ENCODE data around the gene ZNF200. TPM values are rescaled to one million over a fixed set of nuclear protein-coding genes. Genes with fewer than 3 reads are reported as not detected.
"Not testable (repeated sequence)": the region's sequence is repeated elsewhere in the genome, so short reads cannot be mapped to it uniquely, and the experiment has no call there.

ZNF200 gene, protein sequence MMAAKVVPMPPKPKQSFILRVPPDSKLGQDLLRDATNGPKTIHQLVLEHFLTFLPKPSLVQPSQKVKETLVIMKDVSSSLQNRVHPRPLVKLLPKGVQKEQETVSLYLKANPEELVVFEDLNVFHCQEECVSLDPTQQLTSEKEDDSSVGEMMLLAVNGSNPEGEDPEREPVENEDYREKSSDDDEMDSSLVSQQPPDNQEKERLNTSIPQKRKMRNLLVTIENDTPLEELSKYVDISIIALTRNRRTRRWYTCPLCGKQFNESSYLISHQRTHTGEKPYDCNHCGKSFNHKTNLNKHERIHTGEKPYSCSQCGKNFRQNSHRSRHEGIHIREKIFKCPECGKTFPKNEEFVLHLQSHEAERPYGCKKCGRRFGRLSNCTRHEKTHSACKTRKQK
- polyA plus RNA-seq = 10 to 100 TPM in 1 of 3 donors, 1 to 10 TPM in 2; 6.2 to 14.5 (median 9.8) TPM

DNA sequence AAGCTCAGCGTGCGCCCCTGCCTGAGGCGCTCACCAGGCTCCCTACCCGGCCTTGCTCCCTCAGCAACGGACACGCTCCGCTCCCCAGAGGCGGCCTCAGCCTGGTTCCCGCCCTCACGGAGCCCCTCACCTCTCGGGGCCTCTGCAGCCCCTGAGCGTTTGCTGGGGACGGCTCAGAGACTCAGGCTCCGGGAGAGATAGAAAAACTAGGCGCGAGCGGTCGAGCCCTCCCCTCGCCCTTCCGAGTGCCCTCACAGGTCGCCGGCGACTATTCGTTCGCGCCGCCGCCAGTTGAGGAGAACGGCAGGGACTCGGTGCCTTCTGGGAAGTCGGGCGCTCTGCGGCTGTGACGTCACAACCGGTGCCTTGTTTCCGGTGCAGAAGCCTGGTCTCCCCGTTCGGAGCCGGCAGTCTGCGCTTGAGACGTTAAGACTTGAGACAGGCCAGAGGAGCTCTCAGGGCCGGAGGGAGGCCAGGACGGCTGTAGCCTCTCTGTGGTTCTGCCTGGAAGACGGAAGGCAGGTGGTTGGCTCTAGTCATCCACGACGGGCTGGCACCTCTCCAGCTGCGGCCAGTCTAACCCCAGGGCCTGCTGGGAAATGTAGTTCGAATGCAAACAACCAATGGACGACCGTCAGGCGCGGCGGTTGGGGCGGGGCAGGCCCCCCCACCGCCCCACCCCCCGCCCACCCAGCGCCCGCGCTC, at the start of gene ZNF200:
Gene ZNF200 (minus strand): TSS at position 302 of the 705 bp plus-strand sequence. CDS start 1,403 bp downstream, outside the sequence.
- H3K9me3 Mint-ChIP-seq = peaks cover 0 to 4% (median 2%) of the 10 kb centered on the region in 6 donors
- peak within 1 kb of the TSS; percentile 88 to 98 (median 96) for H3K4me3 Mint-ChIP-seq
- peaks cover 24 to 31% (median 26%) of the 10 kb centered on the region in 3 donors for H3K36me3 Mint-ChIP-seq
- peaks cover 7 to 17% (median 10%) of the 10 kb centered on the region in 3 donors for H3K27me3 Mint-ChIP-seq (ENCODE audit: low read depth in 3 of 3)
- DNase-seq = peak; percentile 92 to 94 (median 93)
- H3K27ac Mint-ChIP-seq = peak within 1 kb of the TSS; percentile 90 to 98 (median 96)
- peaks cover 29 to 45% of the 10 kb centered on the region in 2 donors for H3K4me1 Mint-ChIP-seq

DNA sequence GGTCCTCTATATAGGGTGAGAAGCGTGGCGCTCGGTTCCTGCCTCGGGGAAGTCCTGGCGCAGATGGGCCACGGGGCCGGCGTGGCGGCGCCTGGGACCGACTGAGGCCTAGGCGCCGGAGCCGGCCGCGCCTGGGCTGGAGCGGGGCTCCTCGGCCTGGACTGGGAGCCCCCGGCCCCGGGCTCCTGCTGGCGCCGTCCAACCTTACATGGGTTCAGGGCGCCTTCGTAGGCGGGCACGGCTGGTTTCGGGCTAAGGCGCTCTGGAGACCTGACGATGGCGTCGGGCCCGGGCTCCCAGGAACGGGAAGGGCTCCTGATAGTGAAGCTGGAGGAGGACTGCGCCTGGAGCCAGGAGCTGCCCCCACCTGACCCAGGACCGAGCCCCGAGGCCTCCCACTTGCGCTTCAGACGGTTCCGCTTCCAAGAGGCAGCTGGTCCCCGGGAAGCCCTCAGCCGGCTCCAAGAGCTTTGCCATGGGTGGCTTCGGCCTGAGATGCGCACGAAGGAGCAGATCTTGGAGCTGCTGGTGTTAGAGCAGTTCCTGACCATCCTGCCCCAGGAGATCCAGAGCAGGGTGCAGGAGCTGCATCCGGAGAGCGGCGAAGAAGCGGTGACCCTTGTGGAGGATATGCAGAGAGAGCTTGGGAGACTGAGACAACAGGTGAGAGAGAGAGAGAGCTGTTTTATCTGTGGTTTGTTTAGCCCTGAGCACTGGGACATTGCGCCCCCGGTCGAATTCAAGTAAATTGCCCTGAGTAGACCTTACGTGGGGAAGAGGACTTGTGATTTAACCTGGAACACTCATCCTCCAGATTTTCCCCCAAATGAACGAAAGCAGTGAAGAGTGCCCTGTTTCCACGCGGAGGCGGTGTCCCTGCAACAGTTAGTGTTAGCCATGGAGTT, 48.8 kb upstream of the ZNF200 start:
- peaks cover 0 to 11% (median 7%) of the 10 kb centered on the region in 3 donors for H3K27me3 Mint-ChIP-seq (ENCODE audit: low read depth in 3 of 3)
- peak overlapping the region; percentile 90 to 96 (median 94) for H3K27ac Mint-ChIP-seq
- H3K4me1 Mint-ChIP-seq = peaks cover 39 to 51% of the 10 kb centered on the region in 2 donors
- peaks cover 18 to 35% (median 31%) of the 10 kb centered on the region in 3 donors for H3K36me3 Mint-ChIP-seq
- H3K9me3 Mint-ChIP-seq = peaks cover 0 to 19% (median 9%) of the 10 kb centered on the region in 6 donors
- peak overlapping the region; percentile 85 to 95 (median 91) for H3K4me3 Mint-ChIP-seq
- no peak for DNase-seq

DNA sequence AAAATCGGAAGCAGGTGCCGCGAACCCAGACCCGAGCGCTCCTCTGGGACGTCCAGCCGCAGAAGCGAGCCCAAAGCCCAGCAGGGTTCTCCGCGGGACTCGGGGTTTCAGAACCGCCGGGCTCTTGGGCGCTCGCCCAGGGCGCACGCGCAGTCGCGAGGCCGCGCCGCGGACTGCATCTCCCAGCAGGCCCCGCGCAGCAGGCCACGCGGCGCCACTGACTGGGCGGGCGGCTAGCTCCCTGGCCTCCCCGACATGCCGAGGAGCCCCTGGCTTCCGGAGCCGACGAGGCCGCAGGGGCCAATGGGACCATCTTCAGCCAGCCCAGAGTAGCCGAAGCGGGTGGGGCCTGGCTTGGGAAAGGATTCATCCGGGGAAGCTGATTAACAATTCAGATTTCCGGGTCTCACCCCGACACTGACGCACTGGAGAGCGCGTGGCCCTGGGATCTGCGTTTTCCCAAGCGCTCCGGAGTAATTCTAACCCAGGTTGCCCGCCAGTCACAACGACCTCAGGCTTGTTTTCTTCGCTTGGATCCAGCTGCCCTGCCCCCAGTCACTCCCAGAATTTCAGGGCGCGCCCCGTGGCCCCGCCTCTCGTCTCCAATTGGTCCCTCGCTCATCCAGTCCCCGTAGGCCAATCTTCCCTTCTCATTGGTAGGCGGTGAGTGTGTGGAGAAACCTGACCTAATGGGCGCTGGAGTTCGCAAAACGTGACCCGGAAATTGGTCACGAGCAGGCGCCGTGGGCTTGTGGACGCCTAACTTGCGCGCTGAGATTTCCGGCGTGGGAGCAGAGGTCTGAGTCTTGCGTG, 48.0 kb upstream of the ZNF200 start, which contains the start of gene ZNF263:
Gene ZNF263 (plus strand): TSS at position 762 of the 813 bp plus-strand sequence. CDS start 328 bp downstream, outside the sequence.
- Mint-ChIP-seq H3K4me1 (peaks cover 39 to 51% of the 10 kb centered on the region in 2 donors), H3K27me3 (ENCODE audit: low read depth in 3 of 3) (peaks cover 0 to 11% (median 7%) of the 10 kb centered on the region in 3 donors), H3K4me3 (peak within 1 kb of the TSS; percentile 85 to 95 (median 91)), H3K9me3 (peaks cover 0 to 16% (median 2%) of the 10 kb centered on the region in 6 donors), H3K36me3 (peaks cover 14 to 29% (median 25%) of the 10 kb centered on the region in 3 donors), H3K27ac (peak within 1 kb of the TSS; percentile 90 to 96 (median 94))
- peak; percentile 94 to 95 (median 94) for DNase-seq

DNA sequence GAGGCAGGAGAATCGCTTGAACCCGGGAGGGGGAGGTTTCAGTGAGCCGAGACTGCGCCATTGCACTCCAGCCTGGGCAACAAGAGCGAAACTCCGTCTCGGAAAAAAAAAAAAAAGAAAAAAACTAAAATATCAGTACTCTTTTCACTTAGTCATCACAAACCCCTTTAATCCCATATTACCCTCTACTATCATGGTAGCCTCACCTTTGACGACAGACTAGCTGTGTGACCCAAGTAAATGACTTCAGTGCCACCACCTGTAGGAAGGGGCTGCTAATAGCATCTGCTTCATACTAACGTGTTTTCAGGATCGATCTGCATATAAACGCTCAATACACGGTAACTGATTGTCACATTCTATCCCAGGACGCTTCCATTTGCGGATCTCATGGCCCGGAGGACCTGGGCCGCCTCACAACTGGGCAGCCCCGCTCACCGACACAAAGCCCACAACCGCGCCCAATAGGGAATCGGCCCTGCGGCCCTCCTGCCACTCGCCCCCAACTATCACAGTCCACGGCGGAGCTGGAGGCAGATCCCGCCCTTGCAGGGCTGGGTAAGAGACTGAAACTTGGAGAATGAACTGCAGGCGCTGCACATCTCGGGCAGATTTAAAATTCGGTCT, 47.3 kb upstream of the ZNF200 start:
- DNase-seq = no peak
- H3K9me3 Mint-ChIP-seq = peaks cover 0 to 10% (median 0%) of the 10 kb centered on the region in 6 donors
- peak overlapping the region; percentile 85 to 95 (median 91) for H3K4me3 Mint-ChIP-seq
- H3K27me3 Mint-ChIP-seq (ENCODE audit: low read depth in 3 of 3) = peaks cover 0 to 11% (median 7%) of the 10 kb centered on the region in 3 donors
- peaks cover 9 to 23% (median 18%) of the 10 kb centered on the region in 3 donors for H3K36me3 Mint-ChIP-seq
- H3K27ac Mint-ChIP-seq = peak overlapping the region; percentile 81 to 93 (median 89)
- H3K4me1 Mint-ChIP-seq = peaks cover 37 to 47% of the 10 kb centered on the region in 2 donors

DNA sequence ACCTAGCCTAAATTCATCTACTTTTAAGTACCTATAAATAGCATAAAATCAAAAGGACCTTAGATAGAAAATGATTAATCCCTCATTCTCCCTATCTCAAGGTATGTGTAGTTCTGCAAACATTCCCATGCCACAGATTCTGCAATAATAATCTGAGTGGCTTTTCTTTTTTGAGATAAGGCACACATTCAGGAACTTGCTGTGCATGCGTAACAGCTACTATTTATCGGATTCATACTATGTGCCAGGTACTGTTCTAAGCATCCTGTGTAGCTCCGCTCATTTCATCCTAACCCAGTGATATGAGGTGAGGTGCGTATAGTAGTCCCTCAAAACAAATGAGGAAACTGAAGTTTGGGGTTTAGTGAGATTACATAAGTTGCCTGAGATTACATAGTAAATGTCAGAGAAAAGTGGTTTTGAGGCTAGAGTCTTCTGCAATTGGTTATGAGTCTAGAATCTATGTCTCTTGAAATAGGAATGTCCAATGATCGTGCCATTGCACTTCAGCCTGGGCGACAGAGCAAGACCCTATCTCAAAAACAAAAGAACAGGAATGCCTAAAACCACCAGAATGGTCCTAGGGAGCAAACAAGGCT, 46.4 kb upstream of the ZNF200 start:
- peak overlapping the region in 1 of 6 donors; percentile 31 for H3K27ac Mint-ChIP-seq
- peaks cover 35 to 43% of the 10 kb centered on the region in 2 donors for H3K4me1 Mint-ChIP-seq

DNA sequence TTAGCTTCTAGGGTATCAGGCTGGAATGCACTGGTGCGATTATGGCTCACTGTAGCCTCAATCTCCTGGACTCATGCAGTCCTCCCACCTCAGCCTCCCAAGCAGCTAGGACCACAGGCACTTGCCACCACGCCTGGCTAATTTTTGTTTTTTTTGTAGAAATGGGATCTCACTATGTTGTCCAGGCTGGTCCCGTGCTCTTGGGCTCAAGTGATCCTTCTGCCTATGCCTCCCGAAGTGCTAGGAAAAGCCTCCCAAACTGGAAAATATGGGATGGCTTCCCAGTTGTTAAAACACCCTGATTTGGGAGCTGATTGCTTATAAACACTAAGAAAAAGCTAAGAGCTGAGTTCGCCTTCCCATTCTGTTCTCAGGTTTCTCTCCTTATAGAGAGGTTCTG, 41.7 kb upstream of the ZNF200 start:
- Mint-ChIP-seq H3K27ac (no peak overlapping the region), H3K4me3 (no peak overlapping the region), H3K27me3 (ENCODE audit: low read depth in 3 of 3) (no peaks in the 10 kb centered on the region), H3K9me3 (no peaks in the 10 kb centered on the region), H3K36me3 (no peaks in the 10 kb centered on the region), H3K4me1 (no peaks in the 10 kb centered on the region)
- DNase-seq = no peak

More for the DNA sequence above, 46.4 kb upstream of the ZNF200 start:
- Mint-ChIP-seq H3K27me3 (ENCODE audit: low read depth in 3 of 3) (peaks cover 0 to 11% (median 7%) of the 10 kb centered on the region in 3 donors), H3K36me3 (peaks cover 2 to 15% (median 9%) of the 10 kb centered on the region in 3 donors), H3K9me3 (peaks cover 0 to 4% (median 0%) of the 10 kb centered on the region in 6 donors), H3K4me3 (peak overlapping the region; percentile 45 to 89 (median 57))
- DNase-seq = no peak

DNA sequence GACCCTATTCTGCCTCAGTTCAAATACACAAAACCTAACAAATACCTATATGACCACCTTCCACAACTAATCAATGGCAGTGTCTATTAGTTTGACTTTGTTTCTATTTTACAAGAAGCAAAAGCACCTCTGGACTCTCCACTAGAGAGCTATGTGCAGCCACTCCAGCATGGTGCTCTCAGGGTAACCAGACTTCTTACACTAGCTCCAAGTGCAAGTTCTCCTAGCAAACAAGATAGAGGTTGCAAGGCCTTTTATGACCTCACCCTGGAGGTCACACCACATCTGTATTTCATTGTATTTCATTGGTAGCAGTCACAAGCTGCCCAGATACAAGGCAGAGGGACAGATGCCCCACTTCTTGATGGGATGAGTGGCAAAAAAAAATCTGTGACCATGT, 40.0 kb upstream of the ZNF200 start:
- Mint-ChIP-seq H3K4me1 (no peaks in the 10 kb centered on the region), H3K27me3 (ENCODE audit: low read depth in 3 of 3) (no peaks in the 10 kb centered on the region), H3K27ac (no peak overlapping the region), H3K36me3 (no peaks in the 10 kb centered on the region), H3K9me3 (no peaks in the 10 kb centered on the region), H3K4me3 (no peak overlapping the region)
- DNase-seq = no peak

DNA sequence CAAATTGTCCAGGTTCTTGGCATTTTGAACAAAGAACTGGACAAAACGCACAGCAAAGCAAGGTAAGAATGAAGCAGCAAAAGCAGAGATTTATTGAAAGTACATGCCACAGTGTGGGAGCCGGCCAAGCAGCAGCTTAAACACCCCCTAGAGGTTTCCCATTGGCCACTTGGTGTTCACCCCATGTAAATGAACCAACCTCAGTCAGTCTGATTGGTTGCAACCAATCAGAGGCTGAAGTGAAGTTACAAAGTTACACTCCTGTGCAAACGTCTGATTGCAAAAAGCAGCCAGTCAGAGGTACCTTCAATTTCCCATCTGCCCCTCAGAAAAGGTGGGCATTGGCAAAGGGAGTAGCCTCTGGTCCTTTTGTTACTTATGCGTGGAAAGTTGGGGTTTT, 39.5 kb upstream of the ZNF200 start:
- Mint-ChIP-seq H3K27me3 (ENCODE audit: low read depth in 3 of 3) (no peaks in the 10 kb centered on the region), H3K4me1 (no peaks in the 10 kb centered on the region), H3K9me3 (no peaks in the 10 kb centered on the region), H3K36me3 (peaks cover 0 to under 1% (median under 1%) of the 10 kb centered on the region in 3 donors), H3K27ac (no peak overlapping the region), H3K4me3 (no peak overlapping the region)
- no peak for DNase-seq

DNA sequence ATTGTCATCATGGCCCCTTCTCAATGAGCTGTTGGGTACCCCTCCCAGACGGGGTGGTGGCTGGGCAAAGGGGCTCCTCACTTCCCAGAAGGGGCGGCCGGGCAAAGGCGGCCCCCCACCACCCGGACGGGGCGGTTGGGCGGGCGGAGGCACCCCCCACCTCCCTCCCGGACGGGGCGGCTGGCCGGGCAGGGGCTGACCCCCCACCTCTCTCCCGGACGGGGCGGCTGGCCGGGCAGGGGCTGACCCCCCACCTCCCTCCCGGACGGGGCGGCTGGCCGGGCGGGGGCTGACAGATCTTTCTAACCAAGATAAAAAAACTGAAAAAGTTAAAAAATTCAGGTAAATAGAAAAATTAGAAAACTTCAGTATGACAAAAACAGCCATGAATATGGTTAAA, 36.3 kb upstream of the ZNF200 start:
- H3K27ac Mint-ChIP-seq; H3K4me3 Mint-ChIP-seq; H3K9me3 Mint-ChIP-seq; H3K27me3 Mint-ChIP-seq (ENCODE audit: low read depth in 3 of 3); DNase-seq: not testable (repeated sequence)
- Mint-ChIP-seq H3K36me3 (peaks cover 7 to 14% (median 12%) of the 10 kb centered on the region in 3 donors), H3K4me1 (peaks cover 10 to 13% of the 10 kb centered on the region in 2 donors)

DNA sequence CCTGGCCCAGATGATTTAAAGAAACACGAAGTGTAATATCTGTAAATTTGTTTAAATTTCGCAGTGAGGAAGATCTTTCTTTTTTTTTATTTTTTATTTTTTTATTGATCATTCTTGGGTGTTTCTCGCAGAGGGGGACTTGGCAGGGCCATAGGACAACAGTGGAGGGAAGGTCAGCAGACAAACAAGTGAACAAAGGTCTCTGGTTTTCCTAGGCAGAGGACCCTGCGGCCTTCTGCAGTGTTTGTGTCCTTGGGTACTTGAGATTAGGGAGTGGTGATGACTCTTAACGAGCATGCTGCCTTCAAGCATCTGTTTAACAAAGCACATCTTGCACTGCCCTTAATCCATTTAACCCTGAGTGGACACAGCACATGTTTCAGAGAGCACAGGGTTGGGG, 35.8 kb upstream of the ZNF200 start:
- not testable (repeated sequence) for DNase-seq; H3K9me3 Mint-ChIP-seq; H3K27me3 Mint-ChIP-seq (ENCODE audit: low read depth in 3 of 3); H3K4me3 Mint-ChIP-seq; H3K27ac Mint-ChIP-seq
- peaks cover 10 to 15% of the 10 kb centered on the region in 2 donors for H3K4me1 Mint-ChIP-seq
- peaks cover 7 to 14% (median 12%) of the 10 kb centered on the region in 3 donors for H3K36me3 Mint-ChIP-seq

DNA sequence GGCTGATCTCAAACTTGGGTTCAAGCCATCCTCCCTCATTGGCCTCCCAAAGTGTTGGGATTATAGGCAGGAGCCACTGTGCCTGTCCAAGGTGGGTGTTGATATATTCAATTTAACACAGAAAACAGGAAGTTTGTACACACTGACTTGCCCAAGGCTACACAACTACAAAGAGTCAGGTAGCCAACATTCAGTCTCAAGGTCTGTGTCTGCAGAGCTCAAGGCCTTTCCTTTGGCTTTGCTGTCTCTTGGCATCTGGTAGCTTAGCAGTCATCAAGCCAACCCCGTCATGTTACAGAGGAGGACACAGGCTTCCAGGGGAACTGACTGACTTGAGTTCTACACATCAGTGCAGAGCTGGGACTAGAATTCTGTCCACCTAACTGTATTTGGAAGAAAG, 33.3 kb upstream of the ZNF200 start:
- Mint-ChIP-seq H3K9me3 (no peaks in the 10 kb centered on the region), H3K4me3 (no peak overlapping the region), H3K4me1 (peaks cover 32 to 33% of the 10 kb centered on the region in 2 donors), H3K27me3 (ENCODE audit: low read depth in 3 of 3) (peaks cover 6 to 13% (median 8%) of the 10 kb centered on the region in 3 donors), H3K36me3 (peaks cover 7 to 14% (median 12%) of the 10 kb centered on the region in 3 donors), H3K27ac (peak overlapping the region in 1 of 6 donors; percentile 12)
- no peak for DNase-seq

Measured in immature natural killer cell (primary cell).